Cortex of kidney (tissue), 1 donor: ENCODE measurements around the gene ACAA1.
A peak's percentile ranks its signal among the peaks of the same experiment; 100 is the strongest.
"Not testable (repeated sequence)": the region's sequence is repeated elsewhere in the genome, so short reads cannot be mapped to it uniquely, and the experiment has no call there.

Source experiments
- DNase-seq: peaks from one replicate; lab custom pipeline; 2025; lab: John Stamatoyannopoulos, UW

The ACAA1 gene, protein sequence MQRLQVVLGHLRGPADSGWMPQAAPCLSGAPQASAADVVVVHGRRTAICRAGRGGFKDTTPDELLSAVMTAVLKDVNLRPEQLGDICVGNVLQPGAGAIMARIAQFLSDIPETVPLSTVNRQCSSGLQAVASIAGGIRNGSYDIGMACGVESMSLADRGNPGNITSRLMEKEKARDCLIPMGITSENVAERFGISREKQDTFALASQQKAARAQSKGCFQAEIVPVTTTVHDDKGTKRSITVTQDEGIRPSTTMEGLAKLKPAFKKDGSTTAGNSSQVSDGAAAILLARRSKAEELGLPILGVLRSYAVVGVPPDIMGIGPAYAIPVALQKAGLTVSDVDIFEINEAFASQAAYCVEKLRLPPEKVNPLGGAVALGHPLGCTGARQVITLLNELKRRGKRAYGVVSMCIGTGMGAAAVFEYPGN

DNA sequence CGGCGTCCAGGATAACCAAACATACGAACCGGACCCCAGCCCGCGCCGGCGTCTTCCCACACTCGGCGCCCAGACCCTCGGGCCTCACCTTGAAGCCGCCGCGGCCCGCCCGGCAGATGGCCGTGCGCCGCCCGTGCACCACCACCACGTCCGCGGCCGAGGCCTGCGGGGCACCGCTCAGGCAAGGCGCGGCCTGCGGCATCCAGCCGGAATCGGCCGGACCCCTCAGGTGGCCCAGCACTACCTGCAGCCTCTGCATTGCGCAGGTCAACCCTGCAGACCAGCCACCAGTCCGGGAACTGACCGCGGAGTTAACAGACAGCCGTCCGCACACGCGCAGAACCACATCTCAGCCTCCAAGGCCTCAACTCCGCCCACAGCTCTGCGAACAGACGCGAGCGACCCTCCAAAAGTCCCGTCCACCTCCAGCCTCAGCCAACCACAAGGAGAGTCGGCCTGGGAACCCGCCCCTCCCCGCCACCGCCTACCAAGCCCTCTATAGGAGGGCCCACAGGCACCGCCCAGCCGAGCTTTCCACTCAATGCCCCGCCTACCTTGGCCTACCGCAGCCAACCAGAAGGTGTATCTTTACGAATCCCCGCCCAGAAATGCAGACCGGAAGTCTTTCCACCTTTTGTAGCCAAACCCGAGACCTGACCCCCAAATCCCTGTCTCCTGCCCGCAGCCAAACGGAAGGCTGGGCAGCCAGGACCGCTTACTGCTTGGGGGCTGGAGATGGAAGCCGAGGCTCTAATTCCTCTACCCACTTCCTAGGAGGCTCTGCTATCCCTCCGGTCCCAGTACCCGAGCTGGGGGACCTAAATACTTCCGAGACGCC lies at the start of gene ACAA1:
Gene ACAA1, minus strand, starts transcription at position 351 of the 838 bp plus-strand sequence. Its CDS starts 92 bp downstream, at position 259.
- DNase-seq, result peak; percentile 76

DNA sequence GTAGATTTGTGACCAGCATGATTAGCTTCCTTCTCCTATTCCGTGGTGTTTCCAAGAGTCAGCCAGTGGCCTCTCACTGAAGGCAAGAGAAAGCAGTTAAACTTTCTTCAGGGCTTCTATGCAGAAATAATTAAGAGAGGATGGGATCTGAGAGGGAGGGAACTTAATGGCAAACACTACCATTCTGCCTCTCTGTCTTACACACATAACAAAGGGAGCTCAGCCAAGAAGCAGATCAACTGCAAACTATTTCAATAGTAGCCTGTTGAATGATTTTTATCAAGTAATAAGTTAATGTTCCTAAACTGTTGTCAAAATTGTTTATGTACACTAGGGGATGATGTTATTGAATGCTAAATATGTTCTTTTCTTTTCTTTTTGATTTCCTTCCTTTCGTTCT lies 40.3 kb upstream of the ACAA1 start:
- no peak for DNase-seq

DNA sequence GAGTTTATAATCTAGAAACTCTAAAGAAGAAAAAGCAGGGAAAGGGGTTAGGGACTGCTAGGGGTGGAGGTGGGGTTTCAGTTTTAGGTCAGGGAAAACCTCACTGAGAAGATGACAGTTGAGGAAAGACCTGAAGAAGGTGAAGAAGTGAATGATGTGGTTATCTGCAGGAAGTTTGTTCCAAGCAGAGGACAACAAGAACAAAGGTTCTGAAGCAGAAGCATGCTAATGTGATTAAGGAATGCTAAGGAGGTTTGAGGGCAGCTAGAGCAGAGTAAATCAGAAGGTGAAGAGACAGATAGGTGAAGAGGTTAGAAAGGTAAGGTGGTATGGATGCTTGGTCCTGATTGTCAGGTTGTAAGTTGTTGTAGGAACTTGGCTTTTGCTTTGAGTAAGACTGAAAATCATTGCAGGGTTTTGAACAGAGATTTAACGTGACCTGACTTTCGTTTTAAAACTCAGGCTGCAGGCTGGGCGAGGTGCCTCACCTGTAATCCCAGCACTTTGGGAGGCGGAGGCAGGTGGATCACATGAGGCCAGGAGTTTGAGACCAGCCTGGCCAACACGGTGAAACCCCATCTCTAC lies 37.0 kb upstream of the ACAA1 start:
- DNase-seq, result no peak

DNA sequence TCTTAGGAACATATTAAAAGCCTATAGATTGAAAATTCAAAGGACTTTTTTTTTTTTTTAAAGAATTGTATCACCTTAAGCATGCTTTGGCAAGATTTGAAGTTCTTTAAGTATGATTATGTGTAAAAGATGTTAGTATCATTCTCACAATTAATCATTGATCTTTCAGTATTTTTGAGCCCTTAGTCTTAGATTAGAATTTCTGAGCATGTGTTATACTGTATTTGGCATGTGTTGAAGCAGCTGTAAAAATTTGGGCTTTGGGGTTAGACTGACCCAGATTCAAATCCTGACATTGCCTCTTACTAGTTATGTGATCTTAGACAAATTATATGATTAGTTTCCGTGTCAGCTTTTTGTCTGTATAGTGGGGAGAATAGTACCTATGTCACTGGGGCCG lies 34.7 kb upstream of the ACAA1 start:
- no peak for DNase-seq

DNA sequence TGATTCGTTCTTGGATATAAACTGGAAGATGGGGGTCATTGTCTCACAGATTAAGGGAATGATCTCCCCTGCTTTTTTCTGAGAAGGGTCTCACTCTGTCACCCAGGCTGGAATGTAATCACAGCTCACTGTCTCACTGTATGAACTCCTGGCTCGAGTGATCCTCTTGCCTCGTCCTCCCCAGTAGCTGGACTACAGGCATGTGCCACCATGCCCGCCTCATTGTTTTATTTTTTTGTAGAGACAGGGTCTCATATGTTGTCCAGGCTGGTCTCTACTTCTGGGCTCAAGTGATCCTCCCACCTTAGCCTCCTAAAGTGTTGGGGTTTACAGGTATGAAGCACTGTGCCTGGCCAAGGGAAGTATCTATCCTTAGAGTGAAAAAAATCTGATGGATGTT lies 33.8 kb upstream of the ACAA1 start:
- DNase-seq, result no peak

DNA sequence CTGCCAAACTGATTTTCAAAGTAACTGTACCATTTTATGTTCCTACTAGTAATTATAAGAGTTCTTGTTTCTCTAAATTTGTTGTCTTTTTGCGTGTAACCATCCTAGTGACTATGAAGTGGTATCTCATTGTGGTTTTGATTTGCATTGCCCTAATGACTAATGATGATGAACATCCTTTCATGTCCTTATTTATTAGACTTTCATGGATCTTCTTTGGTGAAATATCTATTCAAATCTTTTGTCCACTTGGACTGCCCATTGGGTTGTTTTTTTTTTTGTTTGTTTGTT lies 32.0 kb upstream of the ACAA1 start:
- DNase-seq, result no peak

DNA sequence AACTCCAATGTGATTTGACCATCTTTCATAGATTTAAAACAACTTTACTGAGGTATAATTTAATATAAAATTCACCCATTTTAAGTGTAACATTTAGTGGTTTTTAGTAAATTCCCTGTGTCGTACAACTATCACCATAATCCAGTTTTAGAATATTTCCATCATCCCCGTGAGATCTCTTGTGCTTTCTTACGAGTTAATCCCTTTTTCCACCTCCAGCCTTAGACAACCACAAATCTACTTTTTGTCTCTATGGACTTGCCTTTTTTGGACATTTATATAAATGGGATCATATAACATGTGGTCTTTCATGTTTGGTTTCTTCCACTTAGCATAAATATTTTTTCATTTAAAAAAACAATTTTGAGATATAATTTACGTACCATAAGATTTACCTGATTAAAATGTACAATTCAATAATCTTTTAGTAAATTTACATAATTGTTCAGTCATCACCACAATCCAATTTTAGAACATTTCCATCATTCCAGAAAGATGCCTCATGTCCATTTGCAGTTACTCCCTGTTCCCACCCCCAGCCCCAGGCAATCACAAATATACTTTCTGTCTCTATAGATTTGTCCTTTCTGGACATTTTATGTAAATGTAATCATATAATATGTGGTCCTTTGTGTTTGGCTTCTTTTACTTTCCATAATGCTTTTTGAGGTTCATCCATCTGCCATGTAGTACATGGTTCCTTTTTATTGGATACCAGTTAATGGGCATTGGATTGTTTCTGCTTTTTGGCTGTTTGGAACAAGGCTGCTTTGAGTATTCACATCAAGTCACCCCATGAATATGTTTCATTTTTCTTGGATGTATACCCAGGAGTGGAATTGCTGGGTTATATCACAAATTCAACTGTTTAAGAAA lies 31.5 kb upstream of the ACAA1 start:
- DNase-seq, result no peak

DNA sequence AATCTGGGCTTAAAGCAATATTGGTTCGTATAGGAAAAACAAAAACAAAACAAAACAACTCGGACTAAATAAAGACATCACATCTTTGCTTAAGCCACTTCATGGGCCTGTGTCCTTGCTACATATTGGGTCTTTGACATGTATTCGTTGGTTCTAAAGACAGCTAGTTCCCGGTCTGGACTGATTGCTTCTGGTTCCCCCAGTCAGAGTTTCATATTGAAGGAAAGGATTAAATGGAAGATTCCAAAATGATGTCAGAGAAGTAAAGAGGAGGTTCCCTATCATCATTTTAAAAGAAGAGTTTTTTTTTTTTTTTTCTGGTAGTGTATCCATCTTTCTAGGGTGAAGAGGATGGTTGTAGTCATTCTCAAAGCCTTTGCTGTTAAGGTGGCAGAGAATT lies 30.7 kb upstream of the ACAA1 start:
- no peak for DNase-seq

DNA sequence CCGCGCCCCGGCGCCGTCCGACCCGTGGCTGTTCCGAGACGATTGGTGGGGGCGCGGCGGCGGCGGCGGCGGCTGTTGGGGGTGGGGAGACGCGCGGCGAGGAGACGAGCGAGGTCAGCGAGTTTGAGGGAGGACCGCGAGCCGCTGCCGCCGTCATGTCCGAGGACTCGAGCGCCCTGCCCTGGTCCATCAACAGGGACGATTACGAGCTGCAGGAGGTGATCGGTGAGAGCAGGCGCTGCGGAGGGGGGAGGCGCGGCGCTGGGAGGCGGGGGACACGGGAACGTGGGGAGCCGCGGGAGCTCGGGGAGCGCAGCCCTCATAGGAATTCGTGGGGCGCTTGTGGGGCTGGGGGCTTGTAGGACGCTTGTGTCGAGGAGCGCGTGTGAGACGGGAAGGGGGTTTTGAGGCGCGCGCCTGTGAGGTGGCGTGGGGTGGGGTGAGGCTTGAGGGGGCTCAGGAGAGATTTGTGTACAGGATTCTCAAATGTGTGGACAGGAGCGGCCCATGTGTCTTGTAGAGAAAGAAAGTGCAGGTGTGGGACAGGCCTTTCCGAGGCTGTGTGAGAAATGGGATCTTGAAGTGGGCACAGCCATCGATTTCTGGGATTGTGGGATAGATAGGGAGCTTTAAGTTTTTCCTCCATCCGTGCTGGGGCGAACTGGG lies 28.9 kb upstream of the ACAA1 start:
- DNase-seq, result no peak

DNA sequence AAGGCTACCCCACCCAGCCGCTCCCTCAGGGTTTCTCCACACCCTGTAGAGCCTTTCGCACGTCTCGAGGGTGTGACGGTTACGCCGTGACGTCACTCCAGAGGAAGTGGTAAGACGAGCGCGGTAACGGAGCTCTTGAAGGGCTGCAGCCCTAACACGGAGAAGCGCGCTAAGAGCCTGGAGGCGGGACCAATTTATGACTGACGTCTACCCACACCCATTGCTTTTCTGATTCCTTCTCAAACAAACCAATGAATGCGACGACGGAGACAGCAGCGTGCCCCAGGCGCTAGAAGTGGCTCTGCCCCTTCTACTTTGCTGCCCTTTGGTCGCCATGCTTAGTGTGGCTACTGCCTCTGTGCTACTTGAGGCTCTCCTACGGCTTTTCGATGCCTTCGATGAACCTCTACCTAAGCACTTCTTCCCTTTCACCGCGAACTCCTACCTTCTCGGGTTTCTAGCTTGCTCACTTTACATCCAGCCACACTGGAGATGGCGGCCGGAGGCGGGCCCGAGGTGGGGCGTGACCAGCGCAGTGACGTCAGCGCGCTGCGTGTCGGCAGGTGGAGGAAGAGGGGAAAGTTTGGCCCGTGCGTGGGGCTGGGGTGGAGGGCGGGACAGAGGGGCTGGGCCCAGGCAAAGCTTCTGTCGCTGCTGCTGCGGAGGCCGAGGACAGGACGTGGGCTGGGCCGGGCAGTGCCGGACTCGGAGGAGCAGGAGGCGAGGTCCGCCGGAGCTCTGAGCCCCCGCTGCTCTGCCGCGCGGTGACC lies 28.2 kb upstream of the ACAA1 start, which contains the start of gene OXSR1:
Gene OXSR1, plus strand, starts transcription at position 586 of the 770 bp plus-strand sequence. CDS start 340 bp downstream, outside the sequence.
- DNase-seq, result peak; percentile 62

DNA sequence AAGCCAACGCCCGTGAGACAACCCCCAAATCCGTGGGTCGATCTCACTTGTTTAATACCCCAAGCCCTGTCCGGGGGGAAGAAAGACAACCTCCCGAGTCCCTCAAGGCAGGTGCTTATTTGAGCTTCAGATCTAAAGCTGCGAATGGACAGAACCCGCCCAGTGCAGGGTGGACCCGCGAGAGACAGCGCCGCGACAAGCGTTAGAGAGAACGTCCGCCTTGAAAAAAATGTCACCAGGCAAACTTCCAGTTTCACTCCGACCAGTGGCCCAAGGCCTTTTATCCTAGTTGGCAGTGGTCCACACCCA lies 27.7 kb upstream of the ACAA1 start:
- DNase-seq, result no peak

DNA sequence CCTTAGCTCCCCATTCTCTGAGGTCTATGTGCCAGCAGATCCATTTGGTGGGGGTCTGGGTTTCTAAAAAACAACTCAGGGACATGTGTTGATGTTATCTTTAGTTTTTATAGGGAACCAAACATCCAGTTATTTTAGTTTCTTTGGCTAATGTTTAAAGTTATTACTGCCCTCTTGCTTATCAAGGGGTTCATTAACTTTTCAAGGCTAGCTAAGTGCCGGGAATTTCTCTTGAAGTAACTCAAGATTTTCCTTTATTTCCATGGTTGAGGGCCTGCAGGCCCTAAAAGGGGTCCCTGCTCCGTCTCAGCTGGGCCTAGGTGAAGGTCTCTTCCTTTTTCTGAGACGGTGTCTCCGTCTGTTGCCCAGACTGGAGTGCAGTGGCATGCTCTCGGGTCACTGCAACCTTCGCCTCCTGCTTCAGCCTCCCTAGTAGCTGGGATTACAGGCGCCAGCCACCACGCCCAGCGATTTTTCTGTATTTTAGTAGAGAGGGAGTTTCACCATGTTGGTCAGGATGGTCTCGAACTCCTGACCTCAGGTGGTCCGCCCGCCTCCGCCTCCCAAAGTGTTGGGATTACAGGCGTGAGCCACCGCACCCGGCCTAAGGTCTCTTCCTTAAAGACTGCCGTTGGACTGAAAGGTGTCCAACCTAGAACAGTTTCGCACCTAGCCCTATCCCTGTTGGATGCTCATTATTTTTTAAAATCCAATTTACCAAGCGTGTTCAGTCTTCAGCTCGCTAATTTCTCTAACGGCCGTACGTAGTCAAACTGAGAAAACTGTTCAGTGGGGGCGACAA lies 27.1 kb upstream of the ACAA1 start:
- no peak for DNase-seq

DNA sequence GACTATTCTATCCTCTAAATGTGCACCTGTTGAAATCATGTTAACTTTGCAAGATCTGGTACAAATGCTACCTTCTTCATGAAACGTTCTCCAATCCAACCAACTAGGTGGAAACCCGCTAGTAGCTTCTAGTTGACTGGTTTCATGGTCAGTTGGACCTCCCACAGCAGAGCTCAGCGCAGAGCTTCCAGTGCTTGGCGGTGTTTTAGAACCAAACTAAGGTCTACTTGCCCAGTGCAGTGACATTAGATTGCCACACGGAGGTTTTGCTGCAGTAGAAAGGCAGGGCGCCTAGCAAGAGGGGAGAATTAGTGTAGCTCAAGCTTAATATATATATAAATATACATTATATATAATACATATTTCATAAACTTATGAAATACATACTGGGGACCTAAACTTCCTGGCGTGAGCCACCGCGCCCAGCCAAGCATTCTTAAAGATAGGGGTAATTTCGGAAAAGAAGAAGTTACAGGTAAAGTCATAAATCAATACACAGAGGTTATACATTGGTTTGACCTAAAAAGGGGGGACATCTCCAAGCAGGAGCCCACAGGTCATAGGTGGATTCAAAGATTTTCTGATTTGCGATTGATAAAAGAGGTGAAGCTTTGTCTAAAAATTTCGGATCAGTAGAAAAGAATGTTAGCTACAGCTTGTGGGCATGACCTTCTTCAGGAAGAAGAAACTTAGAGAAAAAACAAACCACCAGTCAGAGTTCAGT lies 26.4 kb upstream of the ACAA1 start:
- DNase-seq, result no peak

DNA sequence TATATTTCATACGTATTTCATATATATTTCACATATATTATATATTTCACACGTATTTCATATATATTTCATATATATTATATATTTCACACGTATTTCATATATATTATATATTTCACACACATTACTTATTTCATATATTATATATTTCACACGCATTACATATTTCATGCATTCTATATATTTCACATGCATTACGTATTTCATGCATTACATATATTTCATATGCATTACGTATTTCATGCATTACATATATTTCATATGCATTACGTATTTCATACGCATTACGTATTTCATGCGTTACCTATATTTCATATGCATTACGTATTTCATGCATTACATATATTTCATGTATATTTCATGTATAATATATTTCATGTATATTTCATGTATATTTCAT lies 23.8 kb upstream of the ACAA1 start:
- DNase-seq, result not testable (repeated sequence)

DNA sequence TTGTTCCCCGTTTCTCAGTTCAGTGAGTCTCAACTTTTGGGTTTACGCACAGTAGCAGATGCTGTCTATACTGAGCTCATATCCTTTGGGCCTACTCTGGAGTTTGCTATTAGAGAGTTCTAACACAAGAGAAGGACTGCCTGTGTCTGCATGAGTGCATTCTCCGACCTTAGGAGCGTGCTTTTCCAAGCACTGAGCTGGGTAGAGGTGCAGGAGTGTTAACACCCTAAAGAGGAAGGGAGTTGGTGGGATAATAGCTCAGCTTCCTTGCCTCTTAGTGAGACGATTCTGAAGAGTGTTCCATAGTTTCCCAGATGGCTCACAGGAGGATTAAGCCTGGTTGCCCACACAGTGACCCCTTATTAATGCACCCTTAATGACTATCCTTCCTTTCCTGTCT lies 21.5 kb upstream of the ACAA1 start:
- no peak for DNase-seq

DNA sequence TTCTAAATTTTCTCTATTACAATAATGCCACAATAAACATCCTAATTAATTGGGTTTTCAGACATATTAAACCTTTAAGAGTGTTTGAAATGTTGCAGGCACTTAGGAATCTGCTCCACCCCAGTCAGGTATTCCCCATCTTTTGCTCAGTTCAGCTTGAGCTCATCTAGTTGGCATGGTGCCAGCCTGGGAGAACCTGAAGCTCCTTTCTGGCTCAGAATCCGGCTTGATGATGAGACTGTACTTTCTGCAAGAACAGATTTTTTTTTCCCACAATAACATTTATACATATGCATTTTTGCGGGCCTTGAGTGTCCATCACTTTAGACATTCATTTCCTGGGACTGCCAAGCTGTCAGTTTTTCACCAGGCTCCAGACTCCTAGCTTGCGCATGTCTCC lies 20.7 kb upstream of the ACAA1 start:
- no peak for DNase-seq

DNA sequence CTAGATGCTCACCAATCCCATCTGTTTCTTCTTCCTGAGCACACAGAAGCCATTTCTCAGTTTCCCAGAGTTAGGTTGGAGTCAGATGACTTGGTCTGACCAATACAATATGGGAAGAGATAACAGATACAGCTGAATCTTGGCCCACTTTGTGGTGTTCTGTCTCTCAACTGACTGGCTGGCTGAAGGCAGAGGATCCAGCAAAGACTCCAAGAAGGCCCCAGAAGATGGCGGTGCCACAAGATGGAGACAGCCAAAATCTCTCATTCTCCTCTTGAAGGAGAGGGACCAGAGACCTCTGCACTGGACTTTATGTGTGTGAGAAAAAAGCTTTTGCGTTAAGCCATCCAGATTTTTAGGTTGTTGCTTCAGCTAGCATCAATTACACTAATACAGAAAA lies 20.2 kb upstream of the ACAA1 start:
- no peak for DNase-seq

DNA sequence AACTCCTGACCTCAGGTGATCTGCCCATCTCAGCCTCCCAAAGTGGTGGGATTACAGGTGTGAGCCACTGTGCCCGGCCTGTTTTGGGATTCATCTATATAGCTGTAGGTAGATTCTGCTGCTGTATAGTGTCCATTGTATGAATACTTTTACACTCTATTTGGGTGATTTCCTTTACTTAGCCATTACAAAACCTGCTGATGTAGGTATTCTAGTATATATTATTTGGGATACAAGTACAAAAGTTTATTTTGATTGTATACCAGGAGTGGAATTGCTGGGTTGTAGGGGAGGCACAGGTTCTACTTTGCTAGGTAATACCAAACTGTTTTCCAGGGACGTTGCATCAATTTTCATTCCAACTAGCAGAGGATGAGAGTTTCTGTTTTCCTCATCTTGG lies 18.9 kb upstream of the ACAA1 start:
- no peak for DNase-seq

DNA sequence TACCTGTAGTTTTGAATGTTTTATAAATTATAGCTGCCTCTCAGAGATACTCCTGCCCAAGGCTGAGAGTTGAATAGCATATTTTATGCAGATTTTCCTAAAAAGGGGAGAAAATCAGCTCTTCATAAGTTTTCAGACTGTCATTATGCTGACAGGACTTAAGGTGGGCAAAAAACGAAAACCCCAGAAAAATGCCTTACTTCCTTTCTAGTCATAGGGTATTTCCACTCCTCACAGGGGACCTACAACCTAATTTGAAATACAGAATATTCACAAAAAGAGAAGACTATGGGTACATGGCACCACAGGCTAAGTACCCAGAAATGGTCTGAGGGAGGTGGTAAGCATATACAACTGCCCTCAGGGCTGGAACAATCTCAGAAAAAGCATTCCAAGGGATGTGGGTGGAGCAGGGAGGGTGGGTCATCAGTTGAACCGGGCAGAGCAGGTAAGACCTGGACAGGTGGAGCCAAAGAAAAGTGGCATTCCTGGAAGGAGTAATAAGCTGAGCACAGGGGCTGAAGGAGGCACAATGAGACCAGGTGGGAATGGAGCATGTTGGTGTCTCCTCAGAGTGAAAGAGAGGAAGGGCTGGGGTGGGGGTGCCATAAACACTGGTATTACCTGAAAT lies 17.8 kb upstream of the ACAA1 start:
- no peak for DNase-seq
